Measurements from ENCODE around the gene SND1. TPM values are rescaled to one million over a fixed set of nuclear protein-coding genes. Genes with fewer than 3 reads are reported as not detected.

SND1 gene
- total and polyA plus RNA-seq, 7 experiments from 2014 or later = 68.6 to 253 (median 137) TPM

- H3K9me3 Mint-ChIP-seq = no peaks in the 10 kb centered on the region
- no peaks in the 10 kb centered on the region for H3K9me3 ChIP-seq (ENCODE audit: control insufficient read depth in 2 of 3, low read length in 3 of 3)
- no peak overlapping the region for H3K27ac Mint-ChIP-seq
- DNase-seq (no peak), ATAC-seq (no peak)
- H3K4me3 Mint-ChIP-seq = peak overlapping the region in 2 of 10 donors; percentile 0 to 17
- CTCF ChIA-PET = no interaction called here
- no peaks in the 10 kb centered on the region for H3K36me3 ChIP-seq (ENCODE audit: control insufficient read depth in 2 of 3, insufficient read depth in 3 of 3, low read length in 3 of 3)
- no peak overlapping the region for H3K27ac ChIP-seq (ENCODE audit: low read depth, low read length)
- POLR2A ChIA-PET = no interaction called here
- peaks cover 0 to 20% (median 10%) of the 10 kb centered on the region in 5 donors for H3K36me3 Mint-ChIP-seq
- peaks cover 25 to 33% of the 10 kb centered on the region in 2 donors for H3K4me1 ChIP-seq (ENCODE audit: control insufficient read depth in 2 of 2, insufficient read depth in 2 of 2, low read length in 2 of 2)
- peaks cover 23 to 62% (median 49%) of the 10 kb centered on the region in 7 donors for H3K4me1 Mint-ChIP-seq
- intact Hi-C loops (cut with micrococcal nuclease) = loop anchor here (5.0 to 10.0 kb wide), 7 partner anchors 37 to 465 kb away; partner anchors contain the start of genes ARF5 (in 1 of the 2), GCC1 (in 1 of the 2), LRRC4 (in 1 of the 2) and ZNF800 (in 1 of the 2)
- peaks cover 5 to 40% (median 15%) of the 10 kb centered on the region in 5 donors for H3K27me3 Mint-ChIP-seq
- H3K27me3 ChIP-seq (ENCODE audit: control insufficient read depth in 2 of 2, insufficient read depth in 2 of 2, low read length in 2 of 2) = no peaks in the 10 kb centered on the region
- no peak overlapping the region for H3K4me3 ChIP-seq (ENCODE audit: low read length)
Measured at GRCh38 chr7:127859330-127859729, 207.3 kb downstream of the SND1 start.

GRCh38 chr7:127862525-127862924 is 210.5 kb downstream of the SND1 start:
- DNase-seq (no peak), ATAC-seq (no peak)
- peaks cover 30 to 52% (median 47%) of the 10 kb centered on the region in 7 donors for H3K4me1 Mint-ChIP-seq
- H3K4me1 ChIP-seq (ENCODE audit: control insufficient read depth in 2 of 2, insufficient read depth in 2 of 2, low read length in 2 of 2) = peaks cover 7 to 26% of the 10 kb centered on the region in 2 donors
- H3K4me3 Mint-ChIP-seq = no peak overlapping the region
- peaks cover 5 to 25% (median 6%) of the 10 kb centered on the region in 5 donors for H3K27me3 Mint-ChIP-seq
- peaks cover 4 to 40% (median 28%) of the 10 kb centered on the region in 5 donors for H3K36me3 Mint-ChIP-seq
- peaks cover 0 to 3% (median 0%) of the 10 kb centered on the region in 11 donors for H3K9me3 Mint-ChIP-seq
- H3K4me3 ChIP-seq (ENCODE audit: low read length) = no peak overlapping the region
- ChIA-PET CTCF (no interaction called here), POLR2A (no interaction called here)
- H3K27ac Mint-ChIP-seq = no peak overlapping the region
- H3K27ac ChIP-seq (ENCODE audit: low read depth, low read length) = no peak overlapping the region
- intact Hi-C loops (cut with micrococcal nuclease) = loop anchor here in 1 of 2 donors (5.0 kb wide), 1 partner anchor 45 kb away; no protein-coding TSS in a partner anchor
- H3K27me3 ChIP-seq (ENCODE audit: control insufficient read depth in 2 of 2, insufficient read depth in 2 of 2, low read length in 2 of 2) = no peaks in the 10 kb centered on the region
- H3K36me3 ChIP-seq (ENCODE audit: control insufficient read depth in 2 of 3, insufficient read depth in 3 of 3, low read length in 3 of 3) = no peaks in the 10 kb centered on the region
- H3K9me3 ChIP-seq (ENCODE audit: control insufficient read depth in 2 of 3, low read length in 3 of 3) = no peaks in the 10 kb centered on the region

GRCh38 chr7:127863082-127863481 is 211.1 kb downstream of the SND1 start:
- Mint-ChIP-seq H3K4me3 (no peak overlapping the region), H3K4me1 (peaks cover 30 to 52% (median 43%) of the 10 kb centered on the region in 7 donors), H3K9me3 (peaks cover 0 to 3% (median 0%) of the 10 kb centered on the region in 11 donors), H3K36me3 (peaks cover 7 to 45% (median 30%) of the 10 kb centered on the region in 5 donors), H3K27me3 (peaks cover 4 to 24% (median 6%) of the 10 kb centered on the region in 5 donors), H3K27ac (no peak overlapping the region)
- H3K9me3 ChIP-seq (ENCODE audit: control insufficient read depth in 2 of 3, low read length in 3 of 3) = no peaks in the 10 kb centered on the region
- no peak for DNase-seq
- no peak overlapping the region for H3K4me3 ChIP-seq (ENCODE audit: low read length)
- H3K27me3 ChIP-seq (ENCODE audit: control insufficient read depth in 2 of 2, insufficient read depth in 2 of 2, low read length in 2 of 2) = no peaks in the 10 kb centered on the region
- peaks cover 2 to 23% of the 10 kb centered on the region in 2 donors for H3K4me1 ChIP-seq (ENCODE audit: control insufficient read depth in 2 of 2, insufficient read depth in 2 of 2, low read length in 2 of 2)
- no peak overlapping the region for H3K27ac ChIP-seq (ENCODE audit: low read depth, low read length)
- H3K36me3 ChIP-seq (ENCODE audit: control insufficient read depth in 2 of 3, insufficient read depth in 3 of 3, low read length in 3 of 3) = no peaks in the 10 kb centered on the region
- ChIA-PET CTCF (no interaction called here), POLR2A (no interaction called here)
- intact Hi-C loops (cut with micrococcal nuclease) = loop anchor here in 1 of 2 donors (5.0 kb wide), 1 partner anchor 44 kb away; no protein-coding TSS in a partner anchor
- ATAC-seq = no peak

GRCh38 chr7:127865466-127865865 is 213.5 kb downstream of the SND1 start:
- H3K27ac Mint-ChIP-seq = no peak overlapping the region
- DNase-seq (no peak), ATAC-seq (no peak)
- H3K27me3 Mint-ChIP-seq = peaks cover 0 to 1% (median 0%) of the 10 kb centered on the region in 5 donors
- peaks cover 8 to 50% (median 38%) of the 10 kb centered on the region in 5 donors for H3K36me3 Mint-ChIP-seq
- ChIA-PET POLR2A (no interaction called here), CTCF (interaction anchor here (0.7 kb wide), 1 partner anchor 960 kb away, joined by 5 read pairs; no protein-coding TSS in a partner anchor)
- H3K27me3 ChIP-seq (ENCODE audit: control insufficient read depth in 2 of 2, insufficient read depth in 2 of 2, low read length in 2 of 2) = no peaks in the 10 kb centered on the region
- H3K27ac ChIP-seq (ENCODE audit: low read depth, low read length) = no peak overlapping the region
- intact Hi-C loops (cut with micrococcal nuclease) = loop anchor here in 1 of 2 donors (1.0 kb wide), 1 partner anchor 8 kb away; no protein-coding TSS in a partner anchor
- no peak overlapping the region for H3K4me3 Mint-ChIP-seq
- peaks cover 19 to 43% (median 23%) of the 10 kb centered on the region in 7 donors for H3K4me1 Mint-ChIP-seq
- H3K36me3 ChIP-seq (ENCODE audit: control insufficient read depth in 2 of 3, insufficient read depth in 3 of 3, low read length in 3 of 3) = no peaks in the 10 kb centered on the region
- no peak overlapping the region for H3K4me3 ChIP-seq (ENCODE audit: low read length)
- H3K9me3 ChIP-seq (ENCODE audit: control insufficient read depth in 2 of 3, low read length in 3 of 3) = no peaks in the 10 kb centered on the region
- peaks cover 0 to 7% of the 10 kb centered on the region in 2 donors for H3K4me1 ChIP-seq (ENCODE audit: control insufficient read depth in 2 of 2, insufficient read depth in 2 of 2, low read length in 2 of 2)
- peaks cover 0 to 3% (median 0%) of the 10 kb centered on the region in 11 donors for H3K9me3 Mint-ChIP-seq

- Histone ChIP-seq H3K27me3 (ENCODE audit: control insufficient read depth in 2 of 2, insufficient read depth in 2 of 2, low read length in 2 of 2) (no peaks in the 10 kb centered on the region), H3K36me3 (ENCODE audit: control insufficient read depth in 2 of 3, insufficient read depth in 3 of 3, low read length in 3 of 3) (no peaks in the 10 kb centered on the region), H3K9me3 (ENCODE audit: control insufficient read depth in 2 of 3, low read length in 3 of 3) (no peaks in the 10 kb centered on the region), H3K4me1 (ENCODE audit: control insufficient read depth in 2 of 2, insufficient read depth in 2 of 2, low read length in 2 of 2) (peaks cover 0 to under 1% of the 10 kb centered on the region in 2 donors), H3K27ac (ENCODE audit: low read depth, low read length) (no peak overlapping the region), H3K4me3 (ENCODE audit: low read length) (no peak overlapping the region)
- ChIA-PET CTCF (interaction anchor here (1.0 kb wide), 1 partner anchor 9 kb away, joined by 4 read pairs; no protein-coding TSS in a partner anchor), POLR2A (interaction anchor here (1.0 kb wide), 1 partner anchor 14 kb away, joined by 3 read pairs; no protein-coding TSS in a partner anchor)
- Mint-ChIP-seq H3K36me3 (peaks cover 8 to 32% (median 22%) of the 10 kb centered on the region in 5 donors), H3K27ac (no peak overlapping the region), H3K4me1 (peaks cover 12 to 38% (median 30%) of the 10 kb centered on the region in 7 donors), H3K27me3 (no peaks in the 10 kb centered on the region), H3K9me3 (peaks cover 0 to 3% (median 0%) of the 10 kb centered on the region in 11 donors), H3K4me3 (no peak overlapping the region)
- DNase-seq (no peak), ATAC-seq (peak; percentile 51)
- intact Hi-C loops (cut with micrococcal nuclease) = no loop called here
Measured at GRCh38 chr7:127870231-127870907, 218.4 kb downstream of the SND1 start.

GRCh38 chr7:127871226-127871625 is 219.2 kb downstream of the SND1 start:
- Histone ChIP-seq H3K4me3 (ENCODE audit: low read length) (no peak overlapping the region), H3K4me1 (ENCODE audit: control insufficient read depth in 2 of 2, insufficient read depth in 2 of 2, low read length in 2 of 2) (peaks cover 0 to 7% of the 10 kb centered on the region in 2 donors), H3K27me3 (ENCODE audit: control insufficient read depth in 2 of 2, insufficient read depth in 2 of 2, low read length in 2 of 2) (no peaks in the 10 kb centered on the region), H3K9me3 (ENCODE audit: control insufficient read depth in 2 of 3, low read length in 3 of 3) (no peaks in the 10 kb centered on the region), H3K36me3 (ENCODE audit: control insufficient read depth in 2 of 3, insufficient read depth in 3 of 3, low read length in 3 of 3) (no peaks in the 10 kb centered on the region), H3K27ac (ENCODE audit: low read depth, low read length) (no peak overlapping the region)
- H3K36me3 Mint-ChIP-seq = peaks cover 8 to 32% (median 22%) of the 10 kb centered on the region in 5 donors
- intact Hi-C loops (cut with micrococcal nuclease) = no loop called here
- no peak for DNase-seq
- no peak overlapping the region for H3K4me3 Mint-ChIP-seq
- H3K9me3 Mint-ChIP-seq = peaks cover 0 to 3% (median 0%) of the 10 kb centered on the region in 11 donors
- no peak for ATAC-seq
- no peak overlapping the region for H3K27ac Mint-ChIP-seq
- ChIA-PET CTCF (interaction anchor here (1.0 kb wide), 1 partner anchor 8 kb away, joined by 4 read pairs; no protein-coding TSS in a partner anchor), POLR2A (interaction anchor here (1.0 kb wide), 1 partner anchor 15 kb away, joined by 3 read pairs; no protein-coding TSS in a partner anchor)
- no peaks in the 10 kb centered on the region for H3K27me3 Mint-ChIP-seq
- peaks cover 6 to 38% (median 29%) of the 10 kb centered on the region in 7 donors for H3K4me1 Mint-ChIP-seq
